Astrocyte (in vitro differentiated cells and primary cell): ENCODE measurements around the gene MMAB.

ENCODE experiments used
- CTCF ChIP-seq: IDR thresholded peaks from 2 replicates; pipeline ENCODE4 v1.5.1; 2011; ENCODE audit warnings: low read depth, mild to moderate bottlenecking, inconsistent platforms, low read length, moderate library complexity; ENCODE audit not compliant: insufficient read depth
- EZH2 ChIP-seq: IDR thresholded peaks from 2 replicates; pipeline ENCODE4 v1.6.1; 2012; ENCODE audit warnings: mild to moderate bottlenecking, low read length, inconsistent platforms; ENCODE audit not compliant: insufficient read depth

GRCh38 chr12:109597795-109598427, 24.6 kb upstream of the MMAB start:
- TF ChIP-seq EZH2 = no peak
- TF ChIP-seq CTCF = peak; percentile 76
